SK-N-SH treated with all-trans-retinoic acid at 6 μM for 48 hours (cell line): ENCODE data around the gene PPFIBP1.
A peak's percentile ranks its signal among the peaks of the same experiment; 100 is the strongest.

Experiments used
- ATAC-seq: fragments of 200-7000 bp; cut with Tn5 transposase; 3 replicates; pipeline ENCODE4 v1.9.1; 2020; ENCODE audit warnings: mild to moderate bottlenecking, moderate library complexity
- ARNTL ChIP-seq: fragments of 450-650 bp; formaldehyde crosslinking; IDR thresholded peaks from 2 replicates; pipeline ENCODE4 v1.5.0; 2020; ENCODE audit warnings: low read depth, mild to moderate bottlenecking, moderate library complexity, borderline replicate concordance
- BACH2 ChIP-seq: fragments of 250-450 bp; sonication (Bioruptor Pico); IDR thresholded peaks from 2 replicates; pipeline ENCODE4 v1.9.0; 2021; ENCODE audit warnings: mild to moderate bottlenecking, borderline replicate concordance
- CSDC2 ChIP-seq: fragments of 250-450 bp; sonication (Bioruptor Pico); IDR thresholded peaks from 2 replicates; pipeline ENCODE4 v1.5.0; 2020; ENCODE audit warnings: mild to moderate bottlenecking, moderate library complexity
- ESRRG ChIP-seq: fragments of 250-450 bp; sonication (Bioruptor Pico); IDR thresholded peaks from 2 replicates; pipeline ENCODE4 v1.6.1; 2021; ENCODE audit warnings: mild to moderate bottlenecking
- GLIS3 ChIP-seq: fragments of 250-450 bp; sonication (Bioruptor Pico); IDR thresholded peaks from 2 replicates; pipeline ENCODE4 v1.5.0; 2020; ENCODE audit warnings: mild to moderate bottlenecking, moderate library complexity
- ISL1 ChIP-seq: fragments of 250-450 bp; sonication (Bioruptor Pico); IDR thresholded peaks from 2 replicates; pipeline ENCODE4 v2.1.2; 2022; ENCODE audit warnings: mild to moderate bottlenecking, moderate library complexity
- OSR1 ChIP-seq: fragments of 250-450 bp; sonication (Bioruptor Pico); IDR thresholded peaks from 2 replicates; pipeline ENCODE4 v1.8.0; 2022; ENCODE audit warnings: moderate library complexity, mild to moderate bottlenecking, inconsistent platforms
- PPARA ChIP-seq: fragments of 250-450 bp; sonication (Bioruptor Pico); IDR thresholded peaks from 2 replicates; pipeline ENCODE4 v1.5.0; 2020; ENCODE audit warnings: mild to moderate bottlenecking, borderline replicate concordance
- RARB ChIP-seq: fragments of 250-450 bp; sonication (Bioruptor Pico); IDR thresholded peaks from 2 replicates; pipeline ENCODE4 v1.8.0; 2021; ENCODE audit warnings: mild to moderate bottlenecking, moderate library complexity
- SNAI2 ChIP-seq: fragments of 250-450 bp; sonication (Bioruptor Pico); IDR thresholded peaks from 2 replicates; pipeline ENCODE4 v1.5.0; 2020; ENCODE audit warnings: mild to moderate bottlenecking, moderate library complexity
- TCF4 ChIP-seq: fragments of 250-450 bp; sonication (Bioruptor Pico); IDR thresholded peaks from 2 replicates; pipeline ENCODE4 v1.8.0; 2021; ENCODE audit warnings: mild to moderate bottlenecking, moderate library complexity, borderline replicate concordance
- ZC3H10 ChIP-seq: fragments of 250-450 bp; sonication (Bioruptor Pico); IDR thresholded peaks from 2 replicates; pipeline ENCODE4 v1.5.1; 2021; ENCODE audit warnings: mild to moderate bottlenecking, moderate library complexity
- ZFP3 ChIP-seq: fragments of 250-450 bp; sonication (Bioruptor Pico); IDR thresholded peaks from 2 replicates; pipeline ENCODE4 v1.5.0; 2020; ENCODE audit warnings: mild to moderate bottlenecking, moderate library complexity
- ZFP30 ChIP-seq: fragments of 450-650 bp; formaldehyde crosslinking; IDR thresholded peaks from 2 replicates; pipeline ENCODE4 v1.5.0; 2022; ENCODE audit warnings: mild to moderate bottlenecking, moderate library complexity
- ZNF565 ChIP-seq: fragments of 450-650 bp; formaldehyde crosslinking; conservative IDR thresholded peaks from 2 replicates; pipeline ENCODE4 v1.5.0; 2020; ENCODE audit warnings: low read depth, mild to moderate bottlenecking, moderate library complexity
- ZNF70 ChIP-seq: fragments of 450-650 bp; formaldehyde crosslinking; IDR thresholded peaks from 2 replicates; pipeline ENCODE4 v1.5.0; 2020; ENCODE audit warnings: mild to moderate bottlenecking, moderate library complexity
- ZNF8 ChIP-seq: fragments of 450-650 bp; formaldehyde crosslinking; IDR thresholded peaks from 2 replicates; pipeline ENCODE4 v1.5.0; 2020; ENCODE audit warnings: mild to moderate bottlenecking, moderate library complexity
- TF ChIP-seq, protein P1 (sequence below): fragments of 250-450 bp; sonication (Bioruptor Pico); IDR thresholded peaks from 2 replicates; pipeline ENCODE4 v1.8.0; 2021; ENCODE audit warnings: low read depth, mild to moderate bottlenecking, moderate library complexity, borderline replicate concordance
- TF ChIP-seq, protein P2 (sequence below): fragments of 250-450 bp; sonication (Bioruptor Pico); IDR thresholded peaks from 2 replicates; pipeline ENCODE4 v1.5.1; 2021; ENCODE audit warnings: mild to moderate bottlenecking, moderate library complexity
- TF ChIP-seq, protein P3 (sequence below): fragments of 250-450 bp; sonication (Bioruptor Pico); IDR thresholded peaks from 2 replicates; pipeline ENCODE4 v1.5.0; 2020; ENCODE audit warnings: mild to moderate bottlenecking, moderate library complexity
- TF ChIP-seq, protein P4 (sequence below): fragments of 250-450 bp; sonication (Bioruptor Pico); IDR thresholded peaks from 2 replicates; pipeline ENCODE4 v1.8.0; 2020; ENCODE audit warnings: mild to moderate bottlenecking, moderate library complexity, borderline replicate concordance
- TF ChIP-seq, protein P5 (sequence below): fragments of 250-450 bp; sonication (Bioruptor Pico); IDR thresholded peaks from 2 replicates; pipeline ENCODE4 v1.5.1; 2020; ENCODE audit warnings: low read depth, mild to moderate bottlenecking, moderate library complexity

Gene PPFIBP1

DNA sequence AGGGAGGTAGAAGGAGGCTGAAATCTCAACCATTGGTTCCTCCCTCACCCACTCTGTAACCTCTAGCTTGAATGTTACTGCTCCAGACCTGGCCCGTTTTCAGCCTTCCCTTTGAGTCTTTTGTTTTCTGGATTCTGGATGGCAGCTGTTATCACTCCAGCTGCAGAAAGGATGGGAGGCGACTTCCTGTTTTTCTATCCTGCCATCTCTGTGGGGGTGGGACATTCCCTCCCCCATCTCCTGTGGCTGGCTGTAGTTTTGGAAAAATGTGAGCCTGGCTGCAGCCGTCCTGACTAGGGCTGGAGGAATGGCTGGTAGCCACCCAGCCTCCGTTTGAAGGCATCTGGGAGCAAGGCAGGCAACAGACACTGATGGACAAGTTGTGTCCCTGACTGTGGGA is 2.9 kb upstream of the PPFIBP1 start:
- ATAC-seq: no peak
- TF ChIP-seq CSDC2 (CRISPR knock-in tag): no peak
- peak; percentile 13; the same call in 1 of the 2 replicates for TF ChIP-seq TCF4 (CRISPR knock-in tag)
- TF ChIP-seq, all 23 proteins: peak for 1

DNA sequence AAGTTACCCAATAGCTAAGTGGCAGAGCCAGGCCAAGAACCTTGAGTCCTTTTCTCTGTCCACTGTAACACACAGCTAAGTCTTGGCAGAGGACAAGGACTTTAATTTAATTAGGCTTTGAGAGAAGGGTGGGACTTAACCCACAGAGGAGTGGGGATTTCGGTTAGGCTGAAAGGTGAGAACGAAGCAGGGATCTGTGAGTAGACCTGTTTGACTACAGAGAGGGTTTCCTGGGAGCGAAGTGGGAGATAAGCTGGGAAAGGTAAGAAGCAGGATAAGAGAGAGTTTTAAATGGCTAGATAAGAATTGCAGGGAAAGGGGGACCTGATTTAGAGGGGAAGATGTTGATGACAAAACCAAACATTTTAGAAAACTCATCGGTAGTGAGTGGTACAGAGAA is 2.0 kb upstream of the PPFIBP1 start:
- ATAC-seq: no peak
- TF ChIP-seq, protein P1, sequence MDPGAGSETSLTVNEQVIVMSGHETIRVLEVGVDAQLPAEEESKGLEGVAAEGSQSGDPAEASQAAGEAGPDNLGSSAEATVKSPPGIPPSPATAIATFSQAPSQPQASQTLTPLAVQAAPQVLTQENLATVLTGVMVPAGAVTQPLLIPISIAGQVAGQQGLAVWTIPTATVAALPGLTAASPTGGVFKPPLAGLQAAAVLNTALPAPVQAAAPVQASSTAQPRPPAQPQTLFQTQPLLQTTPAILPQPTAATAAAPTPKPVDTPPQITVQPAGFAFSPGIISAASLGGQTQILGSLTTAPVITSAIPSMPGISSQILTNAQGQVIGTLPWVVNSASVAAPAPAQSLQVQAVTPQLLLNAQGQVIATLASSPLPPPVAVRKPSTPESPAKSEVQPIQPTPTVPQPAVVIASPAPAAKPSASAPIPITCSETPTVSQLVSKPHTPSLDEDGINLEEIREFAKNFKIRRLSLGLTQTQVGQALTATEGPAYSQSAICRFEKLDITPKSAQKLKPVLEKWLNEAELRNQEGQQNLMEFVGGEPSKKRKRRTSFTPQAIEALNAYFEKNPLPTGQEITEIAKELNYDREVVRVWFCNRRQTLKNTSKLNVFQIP (CRISPR knock-in tag): no peak
- TF ChIP-seq SNAI2 (CRISPR knock-in tag) (no peak), PPARA (no peak), ZFP30 (CRISPR knock-in tag) (no peak), ZFP3 (CRISPR knock-in tag) (no peak), GLIS3 (CRISPR knock-in tag) (no peak), ISL1 (CRISPR knock-in tag) (no peak), TCF4 (CRISPR knock-in tag) (no peak), ZC3H10 (CRISPR knock-in tag) (no peak), ESRRG (CRISPR knock-in tag) (no peak), RARB (CRISPR knock-in tag) (no peak), CSDC2 (CRISPR knock-in tag) (no peak), OSR1 (CRISPR knock-in tag) (no peak), ARNTL (no peak), ZNF565 (CRISPR knock-in tag) (no peak), BACH2 (CRISPR knock-in tag) (no peak)
- TF ChIP-seq, protein P2, sequence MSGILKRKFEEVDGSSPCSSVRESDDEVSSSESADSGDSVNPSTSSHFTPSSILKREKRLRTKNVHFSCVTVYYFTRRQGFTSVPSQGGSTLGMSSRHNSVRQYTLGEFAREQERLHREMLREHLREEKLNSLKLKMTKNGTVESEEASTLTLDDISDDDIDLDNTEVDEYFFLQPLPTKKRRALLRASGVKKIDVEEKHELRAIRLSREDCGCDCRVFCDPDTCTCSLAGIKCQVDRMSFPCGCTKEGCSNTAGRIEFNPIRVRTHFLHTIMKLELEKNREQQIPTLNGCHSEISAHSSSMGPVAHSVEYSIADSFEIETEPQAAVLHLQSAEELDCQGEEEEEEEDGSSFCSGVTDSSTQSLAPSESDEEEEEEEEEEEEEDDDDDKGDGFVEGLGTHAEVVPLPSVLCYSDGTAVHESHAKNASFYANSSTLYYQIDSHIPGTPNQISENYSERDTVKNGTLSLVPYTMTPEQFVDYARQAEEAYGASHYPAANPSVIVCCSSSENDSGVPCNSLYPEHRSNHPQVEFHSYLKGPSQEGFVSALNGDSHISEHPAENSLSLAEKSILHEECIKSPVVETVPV (CRISPR knock-in tag): no peak
- TF ChIP-seq, protein P3, sequence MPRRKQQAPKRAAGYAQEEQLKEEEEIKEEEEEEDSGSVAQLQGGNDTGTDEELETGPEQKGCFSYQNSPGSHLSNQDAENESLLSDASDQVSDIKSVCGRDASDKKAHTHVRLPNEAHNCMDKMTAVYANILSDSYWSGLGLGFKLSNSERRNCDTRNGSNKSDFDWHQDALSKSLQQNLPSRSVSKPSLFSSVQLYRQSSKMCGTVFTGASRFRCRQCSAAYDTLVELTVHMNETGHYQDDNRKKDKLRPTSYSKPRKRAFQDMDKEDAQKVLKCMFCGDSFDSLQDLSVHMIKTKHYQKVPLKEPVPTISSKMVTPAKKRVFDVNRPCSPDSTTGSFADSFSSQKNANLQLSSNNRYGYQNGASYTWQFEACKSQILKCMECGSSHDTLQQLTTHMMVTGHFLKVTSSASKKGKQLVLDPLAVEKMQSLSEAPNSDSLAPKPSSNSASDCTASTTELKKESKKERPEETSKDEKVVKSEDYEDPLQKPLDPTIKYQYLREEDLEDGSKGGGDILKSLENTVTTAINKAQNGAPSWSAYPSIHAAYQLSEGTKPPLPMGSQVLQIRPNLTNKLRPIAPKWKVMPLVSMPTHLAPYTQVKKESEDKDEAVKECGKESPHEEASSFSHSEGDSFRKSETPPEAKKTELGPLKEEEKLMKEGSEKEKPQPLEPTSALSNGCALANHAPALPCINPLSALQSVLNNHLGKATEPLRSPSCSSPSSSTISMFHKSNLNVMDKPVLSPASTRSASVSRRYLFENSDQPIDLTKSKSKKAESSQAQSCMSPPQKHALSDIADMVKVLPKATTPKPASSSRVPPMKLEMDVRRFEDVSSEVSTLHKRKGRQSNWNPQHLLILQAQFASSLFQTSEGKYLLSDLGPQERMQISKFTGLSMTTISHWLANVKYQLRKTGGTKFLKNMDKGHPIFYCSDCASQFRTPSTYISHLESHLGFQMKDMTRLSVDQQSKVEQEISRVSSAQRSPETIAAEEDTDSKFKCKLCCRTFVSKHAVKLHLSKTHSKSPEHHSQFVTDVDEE: no peak
- TF ChIP-seq, protein P4, sequence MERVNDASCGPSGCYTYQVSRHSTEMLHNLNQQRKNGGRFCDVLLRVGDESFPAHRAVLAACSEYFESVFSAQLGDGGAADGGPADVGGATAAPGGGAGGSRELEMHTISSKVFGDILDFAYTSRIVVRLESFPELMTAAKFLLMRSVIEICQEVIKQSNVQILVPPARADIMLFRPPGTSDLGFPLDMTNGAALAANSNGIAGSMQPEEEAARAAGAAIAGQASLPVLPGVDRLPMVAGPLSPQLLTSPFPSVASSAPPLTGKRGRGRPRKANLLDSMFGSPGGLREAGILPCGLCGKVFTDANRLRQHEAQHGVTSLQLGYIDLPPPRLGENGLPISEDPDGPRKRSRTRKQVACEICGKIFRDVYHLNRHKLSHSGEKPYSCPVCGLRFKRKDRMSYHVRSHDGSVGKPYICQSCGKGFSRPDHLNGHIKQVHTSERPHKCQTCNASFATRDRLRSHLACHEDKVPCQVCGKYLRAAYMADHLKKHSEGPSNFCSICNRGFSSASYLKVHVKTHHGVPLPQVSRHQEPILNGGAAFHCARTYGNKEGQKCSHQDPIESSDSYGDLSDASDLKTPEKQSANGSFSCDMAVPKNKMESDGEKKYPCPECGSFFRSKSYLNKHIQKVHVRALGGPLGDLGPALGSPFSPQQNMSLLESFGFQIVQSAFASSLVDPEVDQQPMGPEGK (CRISPR knock-in tag): no peak
- TF ChIP-seq, protein P5, sequence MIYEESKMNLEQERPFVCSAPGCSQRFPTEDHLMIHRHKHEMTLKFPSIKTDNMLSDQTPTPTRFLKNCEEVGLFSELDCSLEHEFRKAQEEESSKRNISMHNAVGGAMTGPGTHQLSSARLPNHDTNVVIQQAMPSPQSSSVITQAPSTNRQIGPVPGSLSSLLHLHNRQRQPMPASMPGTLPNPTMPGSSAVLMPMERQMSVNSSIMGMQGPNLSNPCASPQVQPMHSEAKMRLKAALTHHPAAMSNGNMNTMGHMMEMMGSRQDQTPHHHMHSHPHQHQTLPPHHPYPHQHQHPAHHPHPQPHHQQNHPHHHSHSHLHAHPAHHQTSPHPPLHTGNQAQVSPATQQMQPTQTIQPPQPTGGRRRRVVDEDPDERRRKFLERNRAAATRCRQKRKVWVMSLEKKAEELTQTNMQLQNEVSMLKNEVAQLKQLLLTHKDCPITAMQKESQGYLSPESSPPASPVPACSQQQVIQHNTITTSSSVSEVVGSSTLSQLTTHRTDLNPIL (CRISPR knock-in tag): no peak
- TF ChIP-seq, all 23 proteins: peak for 0

DNA sequence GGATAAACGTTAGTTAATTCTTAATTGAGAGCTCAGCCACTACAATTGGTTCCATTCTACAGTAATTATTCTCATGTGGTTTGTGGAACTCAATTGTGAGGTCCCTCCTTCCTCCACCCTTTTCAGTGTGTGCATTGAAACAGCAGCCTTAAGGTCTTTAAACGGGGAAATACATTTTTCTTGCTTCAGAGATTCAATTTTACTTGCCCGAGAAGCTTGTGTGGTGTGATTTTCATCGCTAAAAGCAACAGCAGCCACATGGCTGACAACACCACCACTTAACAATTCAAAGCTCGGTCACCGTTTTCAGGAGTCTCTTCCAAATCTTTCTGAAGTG is 733 bp upstream of the PPFIBP1 start:
- no peak; the same call in 1 of the 3 replicates for ATAC-seq
- TF ChIP-seq ARNTL (no peak), ZFP3 (CRISPR knock-in tag) (no peak), ZNF565 (CRISPR knock-in tag) (no peak), RARB (CRISPR knock-in tag) (no peak), ZNF70 (CRISPR knock-in tag) (no peak), CSDC2 (CRISPR knock-in tag) (no peak), OSR1 (CRISPR knock-in tag) (no peak), ZNF8 (no peak), SNAI2 (CRISPR knock-in tag) (no peak), TCF4 (CRISPR knock-in tag) (no peak)
- TF ChIP-seq, protein P4 (CRISPR knock-in tag): no peak
- TF ChIP-seq, protein P3: no peak
- TF ChIP-seq, protein P2 (CRISPR knock-in tag): no peak
